Tibial nerve (tissue), 4 donors: Measurements from ENCODE around the gene TUBGCP6. TPM values are rescaled to one million over a fixed set of nuclear protein-coding genes. Genes with fewer than 3 reads are reported as not detected.
"Not testable (repeated sequence)": the region's sequence is repeated elsewhere in the genome, so short reads cannot be mapped to it uniquely, and the experiment has no call there.

Experiments used
- DNase-seq, 2 donors: peaks; one replicate each; pipeline ENCODE4 v3.0.0-alpha.2; 2019; ENCODE audit warnings: low spot score in 2 of 2
- H3K27ac ChIP-seq, 4 donors: fragments of 200-600 bp; sonication (generic) in 3 of 4; one replicate each; pipeline ENCODE4 v1.5.1; 2017 to 2019; ENCODE audit warnings: mild to moderate bottlenecking in 1 of 4
- H3K27me3 ChIP-seq, 2 donors: fragments of 200-600 bp; sonication (generic) in 1 of 2; one replicate each; pipeline versions ENCODE4 v1.5.1 to v1.6.0; 2017 to 2019
- H3K36me3 ChIP-seq, 3 donors: fragments of 200-600 bp; sonication (generic); one replicate each; pipeline ENCODE4 v1.5.1; 2018 to 2019
- H3K4me1 ChIP-seq, 4 donors: fragments of 200-600 bp; sonication (generic) in 3 of 4; one replicate each; pipeline ENCODE4 v1.5.1; 2017 to 2019
- H3K4me3 ChIP-seq, 4 donors: fragments of 200-600 bp; sonication (generic) in 3 of 4; one replicate each; pipeline ENCODE4 v1.5.1; 2017 to 2019; ENCODE audit warnings: mild to moderate bottlenecking in 1 of 4, moderate library complexity in 1 of 4
- H3K9me3 ChIP-seq, 4 donors: fragments of 200-600 bp; sonication (generic) in 3 of 4; one replicate each; pipeline ENCODE4 v1.5.1; 2017 to 2019
- EP300 ChIP-seq, 2 donors: sonication (generic); formaldehyde crosslinking; IDR thresholded peaks; one replicate each; pipeline ENCODE4 v1.6.1; 2017; ENCODE audit warnings: antibody characterized with exemption in 2 of 2, mild to moderate bottlenecking in 1 of 2
- POLR2A ChIP-seq, 2 donors: fragments of 450-650 bp; IDR thresholded peaks; one replicate each; pipeline ENCODE4 v1.6.1; 2017; ENCODE audit warnings: antibody characterized with exemption in 2 of 2, mild to moderate bottlenecking in 2 of 2, moderate library complexity in 2 of 2
- WGBS, 2 donors: methylation state at CpG; one replicate each; pipeline ENCODE4 v1.1.5; 2018; 5-methylcytosine and 5-hydroxymethylcytosine counted together
- total RNA-seq, 4 donors: library from RNA; depleted of rRNA; stranded (reverse); fragments of >200 nt; gene quantifications; one replicate each; pipeline ENCODE4 v1.1.0, GENCODE V29; 2016
- TF ChIP-seq, protein P1 (sequence below), 5 experiments: fragments of 200-600 bp in 3 of 5; fragments of 450-650 bp in 2 of 5; sonication (generic) in 3 of 5; IDR thresholded peaks; one replicate each; pipeline ENCODE4 v1.5.1; 2016 to 2019; ENCODE audit warnings: antibody characterized with exemption in 5 of 5, mild to moderate bottlenecking in 3 of 5, moderate library complexity in 2 of 5

Gene TUBGCP6
- total RNA-seq, 4 donors from 2014 or later, result 72.2 to 127 (median 78.6) TPM

DNA sequence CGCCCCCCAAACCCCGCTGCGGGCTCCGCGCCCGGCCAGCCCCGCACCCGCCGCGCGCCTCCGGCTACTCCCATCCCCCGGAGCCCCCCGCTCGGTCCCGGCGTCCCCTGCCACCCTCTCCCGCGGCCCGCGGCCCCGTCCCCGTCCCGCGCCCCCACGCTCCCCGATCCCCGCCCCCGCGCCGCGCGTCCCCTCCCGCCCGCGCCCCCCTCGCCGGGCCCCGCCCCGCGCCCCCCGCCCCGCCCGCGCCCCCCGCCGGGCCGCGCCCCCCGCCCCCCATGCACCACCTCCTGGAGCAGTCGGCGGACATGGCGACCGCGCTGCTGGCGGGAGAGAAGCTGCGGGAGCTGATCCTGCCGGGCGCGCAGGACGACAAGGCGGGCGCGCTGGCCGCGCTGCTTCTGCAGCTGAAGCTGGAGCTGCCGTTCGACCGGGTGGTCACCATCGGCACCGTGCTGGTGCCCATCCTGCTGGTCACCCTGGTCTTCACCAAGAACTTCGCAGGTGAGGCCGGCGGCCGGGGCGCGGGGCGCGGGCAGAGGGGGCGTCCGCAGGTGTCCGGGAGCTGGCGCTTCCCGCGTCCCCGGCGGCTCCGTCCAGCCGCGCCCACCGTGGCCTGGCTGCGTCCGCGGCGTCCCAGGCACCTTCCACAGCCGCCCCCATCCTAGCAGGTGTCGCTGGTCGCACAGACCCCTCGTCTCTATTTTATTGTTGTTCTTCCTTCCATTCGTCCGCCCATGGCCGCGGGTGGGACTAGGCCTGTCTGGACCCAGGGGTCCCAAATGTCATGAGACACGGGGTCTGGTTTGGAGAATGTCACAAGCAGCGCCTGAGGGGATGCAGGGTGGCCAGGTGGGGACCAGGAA lies 74.1 kb downstream of the TUBGCP6 start, which contains the start of gene PANX2:
TSS of gene PANX2 (plus strand) at position 279 of the 866 bp plus-strand sequence. CDS start at position 279, 0 bp downstream.
- Histone ChIP-seq H3K9me3 (no peaks in the 10 kb centered on the region), H3K4me1 (peaks cover 0 to 16% (median 6%) of the 10 kb centered on the region in 4 donors), H3K27me3 (peaks cover 0 to 43% of the 10 kb centered on the region in 2 donors), H3K27ac (no peak within 1 kb of the TSS), H3K36me3 (no peaks in the 10 kb centered on the region), H3K4me3 (peak within 1 kb of the TSS in 3 of 4 donors; percentile 16 to 55 (median 37))
- WGBS, 2 donors, result 17 to 26% methylated on average over 27 to 34 of the region's 105 CpGs
- TF ChIP-seq EP300 (IDR thresholded peaks at IDR 0.05), result no peak
- TF ChIP-seq POLR2A (IDR thresholded peaks at IDR 0.05), result no peak
- TF ChIP-seq, protein P1, sequence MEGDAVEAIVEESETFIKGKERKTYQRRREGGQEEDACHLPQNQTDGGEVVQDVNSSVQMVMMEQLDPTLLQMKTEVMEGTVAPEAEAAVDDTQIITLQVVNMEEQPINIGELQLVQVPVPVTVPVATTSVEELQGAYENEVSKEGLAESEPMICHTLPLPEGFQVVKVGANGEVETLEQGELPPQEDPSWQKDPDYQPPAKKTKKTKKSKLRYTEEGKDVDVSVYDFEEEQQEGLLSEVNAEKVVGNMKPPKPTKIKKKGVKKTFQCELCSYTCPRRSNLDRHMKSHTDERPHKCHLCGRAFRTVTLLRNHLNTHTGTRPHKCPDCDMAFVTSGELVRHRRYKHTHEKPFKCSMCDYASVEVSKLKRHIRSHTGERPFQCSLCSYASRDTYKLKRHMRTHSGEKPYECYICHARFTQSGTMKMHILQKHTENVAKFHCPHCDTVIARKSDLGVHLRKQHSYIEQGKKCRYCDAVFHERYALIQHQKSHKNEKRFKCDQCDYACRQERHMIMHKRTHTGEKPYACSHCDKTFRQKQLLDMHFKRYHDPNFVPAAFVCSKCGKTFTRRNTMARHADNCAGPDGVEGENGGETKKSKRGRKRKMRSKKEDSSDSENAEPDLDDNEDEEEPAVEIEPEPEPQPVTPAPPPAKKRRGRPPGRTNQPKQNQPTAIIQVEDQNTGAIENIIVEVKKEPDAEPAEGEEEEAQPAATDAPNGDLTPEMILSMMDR (IDR thresholded peaks at IDR 0.05), result no peak
- DNase-seq, result no peak

DNA sequence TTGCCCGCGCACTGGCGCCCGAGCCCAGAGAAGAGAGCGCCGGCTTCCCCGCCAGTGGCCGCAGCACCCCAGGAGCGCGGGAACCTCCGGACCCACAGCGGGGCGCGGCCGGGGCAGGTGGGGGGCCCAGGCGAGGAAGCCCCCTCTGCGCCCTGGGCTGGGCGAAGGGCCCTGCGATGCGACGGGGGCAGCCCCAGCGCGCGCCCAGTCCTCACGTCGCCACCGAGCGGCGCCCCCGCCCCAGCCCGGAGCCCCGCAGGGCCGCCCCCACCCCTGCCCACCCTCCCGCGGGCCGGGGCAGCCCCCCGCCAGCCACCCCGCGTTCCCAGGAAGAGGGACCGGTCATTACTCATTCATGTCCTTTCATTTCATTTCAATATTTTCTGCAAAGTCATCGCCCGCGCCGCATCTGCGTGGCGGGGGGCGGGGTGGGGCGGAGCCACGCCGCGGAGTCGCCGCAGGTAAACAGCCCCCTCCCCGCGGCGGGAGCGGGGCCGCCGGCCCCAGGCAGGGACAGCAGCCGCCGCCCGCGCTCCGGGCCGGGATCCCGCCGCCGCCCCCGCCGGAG lies 75.0 kb downstream of the TUBGCP6 start:
- H3K4me1 ChIP-seq, result peaks cover 0 to 16% (median 6%) of the 10 kb centered on the region in 4 donors
- DNase-seq, result no peak
- no peaks in the 10 kb centered on the region for H3K9me3 ChIP-seq
- WGBS, 2 donors, result 1 to 2% methylated on average over 31 to 50 of the region's 70 CpGs
- no peaks in the 10 kb centered on the region for H3K36me3 ChIP-seq
- H3K27ac ChIP-seq, result no peak overlapping the region
- peaks cover 0 to 41% of the 10 kb centered on the region in 2 donors for H3K27me3 ChIP-seq
- H3K4me3 ChIP-seq, result peak overlapping the region in 3 of 4 donors; percentile 16 to 55 (median 37)
- TF ChIP-seq EP300 (IDR thresholded peaks at IDR 0.05), result no peak
- TF ChIP-seq, protein P1 (IDR thresholded peaks at IDR 0.05), result no peak
- TF ChIP-seq POLR2A (IDR thresholded peaks at IDR 0.05), result no peak

DNA sequence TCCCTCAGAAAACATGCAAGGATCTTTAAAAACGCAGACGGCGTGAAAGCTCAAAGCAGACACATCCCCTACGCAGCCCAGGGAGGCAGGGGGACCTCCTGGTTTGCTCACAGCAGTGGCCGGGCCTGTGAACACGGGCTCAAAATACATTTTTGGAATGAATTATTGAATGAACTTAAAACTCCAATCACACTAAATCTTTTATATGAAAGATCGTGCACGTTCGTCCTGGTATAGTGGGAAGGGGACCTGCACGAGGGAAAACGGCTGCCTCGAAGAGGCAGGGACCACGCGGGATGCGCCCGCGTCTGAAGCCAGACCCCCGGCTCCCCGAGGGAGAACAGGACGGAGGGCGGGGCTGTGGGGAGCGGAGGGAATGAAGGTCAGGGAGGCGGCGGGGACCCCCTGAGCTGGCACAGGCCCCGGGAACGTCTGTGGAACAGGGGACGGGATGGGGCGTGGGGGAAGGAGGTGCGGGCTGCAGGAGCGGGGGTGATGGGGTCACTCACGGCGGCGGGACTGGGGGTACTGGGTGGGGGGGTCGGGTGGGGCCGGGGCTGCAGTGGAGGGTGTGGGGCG lies 75.6 kb downstream of the TUBGCP6 start:
- peaks cover 0 to 38% of the 10 kb centered on the region in 2 donors for H3K27me3 ChIP-seq
- no peak for DNase-seq
- 12% methylated on average over 22 to 30 of the region's 36 CpGs for WGBS, 2 donors
- peaks cover 0 to 16% (median 6%) of the 10 kb centered on the region in 4 donors for H3K4me1 ChIP-seq
- no peak overlapping the region for H3K27ac ChIP-seq
- peak overlapping the region in 1 of 4 donors; percentile 55 for H3K4me3 ChIP-seq
- TF ChIP-seq POLR2A (IDR thresholded peaks at IDR 0.05) (no peak), EP300 (IDR thresholded peaks at IDR 0.05) (no peak)
- TF ChIP-seq, protein P1 (IDR thresholded peaks at IDR 0.05), result no peak
- no peaks in the 10 kb centered on the region for H3K9me3 ChIP-seq
- no peaks in the 10 kb centered on the region for H3K36me3 ChIP-seq

DNA sequence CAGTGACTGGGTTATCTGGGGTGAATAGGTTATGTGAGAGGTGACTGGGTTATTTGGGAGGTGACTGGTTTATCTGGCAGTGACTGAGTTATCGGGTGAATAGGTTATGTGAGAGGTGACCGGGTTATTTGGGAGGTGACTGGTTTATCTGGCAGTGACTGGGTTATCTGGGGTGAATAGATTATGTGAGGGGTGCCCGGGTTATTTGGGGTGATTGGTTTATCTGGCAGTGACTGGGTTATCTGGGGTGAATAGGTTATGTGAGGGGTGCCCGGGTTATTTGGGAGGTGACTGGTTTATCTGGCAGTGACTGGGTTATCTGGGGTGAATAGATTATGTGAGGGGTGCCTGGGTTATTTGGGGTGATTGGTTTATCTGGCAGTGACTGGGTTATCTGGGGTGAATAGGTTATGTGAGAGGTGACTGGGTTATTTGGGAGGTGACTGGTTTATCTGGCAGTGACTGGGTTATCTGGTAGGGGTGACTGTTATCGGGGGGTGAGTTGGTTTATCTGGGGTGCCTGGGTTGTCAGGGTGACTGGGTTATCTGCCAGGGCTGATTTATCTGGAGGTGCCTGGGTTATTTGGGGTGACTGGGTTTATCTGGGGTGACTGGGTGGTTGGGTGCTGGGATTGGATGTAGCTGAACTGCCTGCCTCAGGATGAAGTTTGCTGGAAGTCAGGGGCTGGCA lies 76.2 kb downstream of the TUBGCP6 start:
- H3K4me3 ChIP-seq, H3K9me3 ChIP-seq, H3K27ac ChIP-seq, DNase-seq, H3K36me3 ChIP-seq: not testable (repeated sequence)
- H3K4me1 ChIP-seq, result peaks cover 0 to 16% (median 6%) of the 10 kb centered on the region in 4 donors
- peaks cover 0 to 40% of the 10 kb centered on the region in 2 donors for H3K27me3 ChIP-seq
- 81 to 88% methylated on average over 5 of the region's 5 CpGs for WGBS, 2 donors
